ENCODE results near the gene GPR108.

GPR108 gene

GRCh38 chr19:6694147-6694815, 43.1 kb downstream of the GPR108 start:
- no peaks in the 10 kb centered on the region for H3K36me3 ChIP-seq (ENCODE audit: control insufficient read depth in 2 of 2, insufficient read depth in 2 of 2, low read length in 2 of 2)
- H3K9me3 ChIP-seq (ENCODE audit: control insufficient read depth in 2 of 2, low read length in 2 of 2): no peaks in the 10 kb centered on the region
- no peaks in the 10 kb centered on the region for H3K4me1 ChIP-seq (ENCODE audit: control insufficient read depth in 2 of 2, insufficient read depth in 2 of 2, low read length in 2 of 2)
- no peak overlapping the region for H3K4me3 ChIP-seq (ENCODE audit: low read length in 2 of 2)
- no peak overlapping the region for H3K27ac ChIP-seq (ENCODE audit: low read depth in 2 of 2, low read length in 2 of 2)
- H3K27me3 ChIP-seq (ENCODE audit: control insufficient read depth in 2 of 2, insufficient read depth in 2 of 2, low read length in 2 of 2): no peaks in the 10 kb centered on the region
- no peak overlapping the region for H3K9ac ChIP-seq (ENCODE audit: low read depth in 1 of 2, low read length in 2 of 2)

GRCh38 chr19:6693681-6694080, 43.7 kb downstream of the GPR108 start:
- Histone ChIP-seq H3K9ac (ENCODE audit: low read depth in 1 of 2, low read length in 2 of 2) (no peak overlapping the region), H3K27me3 (ENCODE audit: control insufficient read depth in 2 of 2, insufficient read depth in 2 of 2, low read length in 2 of 2) (no peaks in the 10 kb centered on the region), H3K36me3 (ENCODE audit: control insufficient read depth in 2 of 2, insufficient read depth in 2 of 2, low read length in 2 of 2) (peaks cover 0 to 1% of the 10 kb centered on the region in 2 donors), H3K27ac (ENCODE audit: low read depth in 2 of 2, low read length in 2 of 2) (no peak overlapping the region), H3K4me1 (ENCODE audit: control insufficient read depth in 2 of 2, insufficient read depth in 2 of 2, low read length in 2 of 2) (no peaks in the 10 kb centered on the region), H3K4me3 (ENCODE audit: low read length in 2 of 2) (no peak overlapping the region), H3K9me3 (ENCODE audit: control insufficient read depth in 2 of 2, low read length in 2 of 2) (no peaks in the 10 kb centered on the region)

GRCh38 chr19:6693056-6693471, 44.3 kb downstream of the GPR108 start:
- no peak overlapping the region for H3K4me3 ChIP-seq (ENCODE audit: low read length in 2 of 2)
- H3K36me3 ChIP-seq (ENCODE audit: control insufficient read depth in 2 of 2, insufficient read depth in 2 of 2, low read length in 2 of 2): peaks cover 0 to 2% of the 10 kb centered on the region in 2 donors
- no peaks in the 10 kb centered on the region for H3K4me1 ChIP-seq (ENCODE audit: control insufficient read depth in 2 of 2, insufficient read depth in 2 of 2, low read length in 2 of 2)
- no peak overlapping the region for H3K9ac ChIP-seq (ENCODE audit: low read depth in 1 of 2, low read length in 2 of 2)
- no peak overlapping the region for H3K27ac ChIP-seq (ENCODE audit: low read depth in 2 of 2, low read length in 2 of 2)
- H3K27me3 ChIP-seq (ENCODE audit: control insufficient read depth in 2 of 2, insufficient read depth in 2 of 2, low read length in 2 of 2): no peaks in the 10 kb centered on the region
- no peaks in the 10 kb centered on the region for H3K9me3 ChIP-seq (ENCODE audit: control insufficient read depth in 2 of 2, low read length in 2 of 2)

DNA sequence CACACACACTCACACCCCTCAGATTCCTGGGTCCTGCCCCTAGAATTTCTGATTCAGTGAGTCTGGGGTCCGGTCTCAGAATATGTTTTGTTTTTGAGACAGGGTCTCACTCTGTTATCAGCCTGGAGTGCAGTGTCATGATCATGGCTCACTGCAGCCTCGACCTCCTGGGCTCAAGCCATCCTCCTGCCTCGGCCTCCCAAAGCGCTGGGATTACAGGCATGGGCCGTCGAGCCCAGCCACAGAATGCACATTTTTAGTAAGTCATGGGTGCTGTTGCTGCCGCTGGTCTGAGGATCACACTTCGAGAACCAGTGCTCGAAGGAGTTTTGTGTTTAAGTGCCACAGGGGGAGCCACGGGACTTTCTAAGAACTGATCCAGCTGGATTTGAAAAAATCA, 45.4 kb downstream of the GPR108 start:
- Histone ChIP-seq H3K4me3 (ENCODE audit: low read length in 2 of 2) (no peak overlapping the region), H3K27me3 (ENCODE audit: control insufficient read depth in 2 of 2, insufficient read depth in 2 of 2, low read length in 2 of 2) (no peaks in the 10 kb centered on the region), H3K36me3 (ENCODE audit: control insufficient read depth in 2 of 2, insufficient read depth in 2 of 2, low read length in 2 of 2) (peaks cover 0 to 2% of the 10 kb centered on the region in 2 donors), H3K9ac (ENCODE audit: low read depth in 1 of 2, low read length in 2 of 2) (no peak overlapping the region), H3K4me1 (ENCODE audit: control insufficient read depth in 2 of 2, insufficient read depth in 2 of 2, low read length in 2 of 2) (no peaks in the 10 kb centered on the region), H3K27ac (ENCODE audit: low read depth in 2 of 2, low read length in 2 of 2) (no peak overlapping the region), H3K9me3 (ENCODE audit: control insufficient read depth in 2 of 2, low read length in 2 of 2) (no peaks in the 10 kb centered on the region)

- Histone ChIP-seq H3K4me3 (ENCODE audit: low read length in 2 of 2) (no peak overlapping the region), H3K4me1 (ENCODE audit: control insufficient read depth in 2 of 2, insufficient read depth in 2 of 2, low read length in 2 of 2) (no peaks in the 10 kb centered on the region), H3K36me3 (ENCODE audit: control insufficient read depth in 2 of 2, insufficient read depth in 2 of 2, low read length in 2 of 2) (peaks cover 0 to 2% of the 10 kb centered on the region in 2 donors), H3K27ac (ENCODE audit: low read depth in 2 of 2, low read length in 2 of 2) (no peak overlapping the region), H3K9me3 (ENCODE audit: control insufficient read depth in 2 of 2, low read length in 2 of 2) (no peaks in the 10 kb centered on the region), H3K9ac (ENCODE audit: low read depth in 1 of 2, low read length in 2 of 2) (no peak overlapping the region), H3K27me3 (ENCODE audit: control insufficient read depth in 2 of 2, insufficient read depth in 2 of 2, low read length in 2 of 2) (no peaks in the 10 kb centered on the region)
Observed at GRCh38 chr19:6691342-6691741, 46.0 kb downstream of the GPR108 start.

DNA sequence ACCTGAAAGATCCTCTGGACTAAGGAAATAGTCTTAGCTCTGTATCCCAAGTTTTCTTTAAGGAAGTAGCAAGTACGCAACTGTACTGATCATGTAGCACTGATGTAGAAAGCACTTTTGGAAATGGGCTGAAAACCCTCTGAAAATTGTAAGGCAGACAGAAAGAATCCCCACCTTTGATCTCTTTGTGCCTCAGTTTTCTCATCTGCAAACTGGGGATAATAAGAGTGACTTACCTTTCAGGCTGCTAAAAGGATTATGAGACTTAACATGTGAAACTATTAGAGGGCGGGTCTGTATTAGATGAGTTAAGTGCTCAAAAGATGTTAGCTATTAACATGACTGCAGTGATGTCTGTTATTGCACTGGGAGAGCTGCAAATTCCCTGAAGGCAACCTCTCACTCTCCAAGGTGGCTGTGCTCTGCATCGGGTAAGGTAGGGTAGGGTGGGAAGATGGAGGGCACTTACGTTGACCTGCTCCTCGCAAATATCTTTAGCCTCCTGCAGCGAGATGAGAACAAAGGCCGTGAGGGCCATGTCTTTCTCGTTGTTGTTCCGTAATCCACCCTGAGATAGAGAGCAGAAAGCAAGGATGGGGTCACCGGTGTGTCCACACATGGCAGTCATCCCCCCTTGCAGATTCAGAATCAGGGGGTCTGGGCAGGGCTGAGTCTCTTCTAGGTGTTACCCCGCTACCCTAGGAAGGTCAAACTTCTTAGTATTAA, 47.1 kb downstream of the GPR108 start:
- H3K9ac ChIP-seq (ENCODE audit: low read depth in 1 of 2, low read length in 2 of 2): no peak overlapping the region
- H3K4me1 ChIP-seq (ENCODE audit: control insufficient read depth in 2 of 2, insufficient read depth in 2 of 2, low read length in 2 of 2): no peaks in the 10 kb centered on the region
- peaks cover 0 to 2% of the 10 kb centered on the region in 2 donors for H3K36me3 ChIP-seq (ENCODE audit: control insufficient read depth in 2 of 2, insufficient read depth in 2 of 2, low read length in 2 of 2)
- no peak overlapping the region for H3K4me3 ChIP-seq (ENCODE audit: low read length in 2 of 2)
- H3K9me3 ChIP-seq (ENCODE audit: control insufficient read depth in 2 of 2, low read length in 2 of 2): no peaks in the 10 kb centered on the region
- H3K27ac ChIP-seq (ENCODE audit: low read depth in 2 of 2, low read length in 2 of 2): no peak overlapping the region
- H3K27me3 ChIP-seq (ENCODE audit: control insufficient read depth in 2 of 2, insufficient read depth in 2 of 2, low read length in 2 of 2): no peaks in the 10 kb centered on the region

- no peaks in the 10 kb centered on the region for H3K4me1 ChIP-seq (ENCODE audit: control insufficient read depth in 2 of 2, insufficient read depth in 2 of 2, low read length in 2 of 2)
- no peak overlapping the region for H3K9ac ChIP-seq (ENCODE audit: low read depth in 1 of 2, low read length in 2 of 2)
- H3K9me3 ChIP-seq (ENCODE audit: control insufficient read depth in 2 of 2, low read length in 2 of 2): no peaks in the 10 kb centered on the region
- H3K4me3 ChIP-seq (ENCODE audit: low read length in 2 of 2): no peak overlapping the region
- H3K27me3 ChIP-seq (ENCODE audit: control insufficient read depth in 2 of 2, insufficient read depth in 2 of 2, low read length in 2 of 2): no peaks in the 10 kb centered on the region
- no peak overlapping the region for H3K27ac ChIP-seq (ENCODE audit: low read depth in 2 of 2, low read length in 2 of 2)
- peaks cover 0 to 2% of the 10 kb centered on the region in 2 donors for H3K36me3 ChIP-seq (ENCODE audit: control insufficient read depth in 2 of 2, insufficient read depth in 2 of 2, low read length in 2 of 2)
Observed at GRCh38 chr19:6687114-6687513, 50.3 kb downstream of the GPR108 start.

DNA sequence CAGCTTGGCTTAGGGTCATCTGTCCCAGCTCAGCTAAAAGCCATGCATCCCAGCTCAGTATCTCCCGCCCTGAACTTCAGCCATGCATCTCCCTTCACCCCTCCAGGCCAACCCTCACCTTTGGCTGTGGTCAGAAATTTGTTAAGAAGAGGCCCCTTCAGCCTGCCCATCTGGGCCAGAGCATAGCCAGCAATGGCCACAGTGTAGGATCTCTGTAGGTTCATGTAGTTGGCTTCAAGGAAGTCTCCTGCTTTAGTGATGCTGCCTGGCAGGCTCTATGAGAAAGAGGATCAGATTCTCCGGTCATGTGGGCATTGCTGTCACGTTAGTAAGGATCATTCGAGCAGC, 50.8 kb downstream of the GPR108 start:
- peaks cover 0 to 2% of the 10 kb centered on the region in 2 donors for H3K36me3 ChIP-seq (ENCODE audit: control insufficient read depth in 2 of 2, insufficient read depth in 2 of 2, low read length in 2 of 2)
- no peaks in the 10 kb centered on the region for H3K4me1 ChIP-seq (ENCODE audit: control insufficient read depth in 2 of 2, insufficient read depth in 2 of 2, low read length in 2 of 2)
- H3K9me3 ChIP-seq (ENCODE audit: control insufficient read depth in 2 of 2, low read length in 2 of 2): no peaks in the 10 kb centered on the region
- H3K9ac ChIP-seq (ENCODE audit: low read depth in 1 of 2, low read length in 2 of 2): no peak overlapping the region
- H3K4me3 ChIP-seq (ENCODE audit: low read length in 2 of 2): no peak overlapping the region
- H3K27ac ChIP-seq (ENCODE audit: low read depth in 2 of 2, low read length in 2 of 2): no peak overlapping the region
- H3K27me3 ChIP-seq (ENCODE audit: control insufficient read depth in 2 of 2, insufficient read depth in 2 of 2, low read length in 2 of 2): no peaks in the 10 kb centered on the region

DNA sequence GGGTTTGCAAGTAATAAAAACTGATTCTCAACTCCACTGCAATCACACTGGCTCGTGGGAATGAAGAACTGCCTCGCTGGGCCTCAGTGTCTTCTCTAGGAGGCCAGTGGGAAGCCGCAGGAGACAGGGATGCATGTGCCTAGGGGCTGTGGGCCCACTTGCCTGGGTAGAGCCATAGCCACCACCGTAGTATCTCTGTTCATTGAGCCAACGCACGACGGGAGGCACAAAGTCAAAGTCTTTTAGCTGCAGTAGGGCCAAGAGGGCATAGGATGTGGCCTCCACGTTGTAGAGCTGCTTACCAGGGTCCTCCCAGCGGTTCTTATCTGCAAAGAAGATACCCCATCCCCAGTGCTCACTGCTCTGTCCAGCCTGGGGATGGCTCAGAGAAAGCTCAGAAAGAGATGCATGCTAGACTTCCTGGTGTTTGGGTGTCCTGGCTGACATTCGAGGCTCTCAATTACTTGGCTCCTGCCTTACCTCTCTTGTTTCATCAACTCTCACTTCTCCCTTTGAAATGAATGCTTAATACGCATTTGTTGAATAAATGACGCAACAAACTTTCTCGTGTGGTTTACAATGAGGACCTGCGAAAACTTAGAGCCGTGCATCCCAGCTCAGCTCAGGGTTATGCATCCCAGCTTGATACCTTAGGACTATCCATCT, 51.3 kb downstream of the GPR108 start:
- H3K36me3 ChIP-seq (ENCODE audit: control insufficient read depth in 2 of 2, insufficient read depth in 2 of 2, low read length in 2 of 2): peaks cover 0 to 2% of the 10 kb centered on the region in 2 donors
- no peaks in the 10 kb centered on the region for H3K9me3 ChIP-seq (ENCODE audit: control insufficient read depth in 2 of 2, low read length in 2 of 2)
- H3K9ac ChIP-seq (ENCODE audit: low read depth in 1 of 2, low read length in 2 of 2): no peak overlapping the region
- no peak overlapping the region for H3K4me3 ChIP-seq (ENCODE audit: low read length in 2 of 2)
- no peak overlapping the region for H3K27ac ChIP-seq (ENCODE audit: low read depth in 2 of 2, low read length in 2 of 2)
- H3K4me1 ChIP-seq (ENCODE audit: control insufficient read depth in 2 of 2, insufficient read depth in 2 of 2, low read length in 2 of 2): no peaks in the 10 kb centered on the region
- H3K27me3 ChIP-seq (ENCODE audit: control insufficient read depth in 2 of 2, insufficient read depth in 2 of 2, low read length in 2 of 2): no peaks in the 10 kb centered on the region

DNA sequence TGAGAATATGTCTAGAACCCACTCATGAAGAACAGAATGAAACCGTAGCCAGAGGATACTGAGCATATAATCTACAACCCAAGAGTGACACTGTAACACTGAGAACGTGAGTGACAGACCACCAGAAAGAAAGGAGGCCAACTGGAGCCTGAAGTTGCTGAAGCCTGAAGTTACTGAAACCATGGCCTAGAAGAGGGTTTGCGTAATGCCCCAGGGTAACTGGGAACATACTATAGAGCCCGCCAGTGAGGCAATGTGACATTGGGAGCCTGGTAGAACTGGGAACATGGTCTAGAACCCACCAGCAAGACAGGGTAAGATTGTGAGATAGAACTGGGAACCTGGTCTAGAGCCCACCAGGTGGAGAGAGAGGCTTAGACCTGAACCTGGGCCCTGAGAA, 51.9 kb downstream of the GPR108 start:
- no peaks in the 10 kb centered on the region for H3K9me3 ChIP-seq (ENCODE audit: control insufficient read depth in 2 of 2, low read length in 2 of 2)
- H3K36me3 ChIP-seq (ENCODE audit: control insufficient read depth in 2 of 2, insufficient read depth in 2 of 2, low read length in 2 of 2): peaks cover 0 to 2% of the 10 kb centered on the region in 2 donors
- no peaks in the 10 kb centered on the region for H3K4me1 ChIP-seq (ENCODE audit: control insufficient read depth in 2 of 2, insufficient read depth in 2 of 2, low read length in 2 of 2)
- H3K27ac ChIP-seq (ENCODE audit: low read depth in 2 of 2, low read length in 2 of 2): no peak overlapping the region
- H3K27me3 ChIP-seq (ENCODE audit: control insufficient read depth in 2 of 2, insufficient read depth in 2 of 2, low read length in 2 of 2): no peaks in the 10 kb centered on the region
- no peak overlapping the region for H3K9ac ChIP-seq (ENCODE audit: low read depth in 1 of 2, low read length in 2 of 2)
- no peak overlapping the region for H3K4me3 ChIP-seq (ENCODE audit: low read length in 2 of 2)

All from mucosa of rectum (tissue), 2 donors.